ENCODE results near the gene FXYD1. TPM values are rescaled to one million over a fixed set of nuclear protein-coding genes. Genes with fewer than 3 reads are reported as not detected.
A peak's percentile ranks its signal among the peaks of the same experiment; 100 is the strongest.

The FXYD1 gene
- total RNA-seq, 4 donors from 2014 or later, result 18.1 to 214 (median 105) TPM

GRCh38 chr19:35114353-35115176 lies 24.1 kb upstream of the FXYD1 start:
- TF ChIP-seq POLR2A (IDR thresholded peaks at IDR 0.05) (no peak), CTCF (IDR thresholded peaks at IDR 0.05) (peak; percentile 89 to 98 (median 94))
- intact Hi-C loops (cut with DNase I; ENCODE audit: low total_unique reads), result no loop called here
- H3K36me3 ChIP-seq, result no peaks in the 10 kb centered on the region
- H3K4me1 ChIP-seq, result no peaks in the 10 kb centered on the region
- peak overlapping the region; percentile 23 to 24 for H3K4me3 ChIP-seq
- peak; percentile 69 to 77 for DNase-seq
- peak overlapping the region; percentile 24 to 36 for H3K27ac ChIP-seq
- H3K27me3 ChIP-seq, result no peaks in the 10 kb centered on the region
- no peaks in the 10 kb centered on the region for H3K9me3 ChIP-seq

GRCh38 chr19:35115177-35115951 lies 23.3 kb upstream of the FXYD1 start, which contains the start of gene FXYD3:
FXYD3 (plus strand) TSS chr19:35115823; CDS start chr19:35119377, 3,554 bp downstream.
- no peaks in the 10 kb centered on the region for H3K4me1 ChIP-seq
- intact Hi-C loops (cut with DNase I; ENCODE audit: low total_unique reads), result no loop called here

GRCh38 chr19:35116072-35116801 lies 22.4 kb upstream of the FXYD1 start:
- no peaks in the 10 kb centered on the region for H3K27me3 ChIP-seq
- TF ChIP-seq CTCF (IDR thresholded peaks at IDR 0.05), result no peak
- TF ChIP-seq POLR2A (IDR thresholded peaks at IDR 0.05), result no peak
- DNase-seq, result no peak
- no peaks in the 10 kb centered on the region for H3K36me3 ChIP-seq
- no peak overlapping the region for H3K4me3 ChIP-seq
- H3K27ac ChIP-seq, result peak overlapping the region in 1 of 2 donors; percentile 21
- no peaks in the 10 kb centered on the region for H3K9me3 ChIP-seq
- H3K4me1 ChIP-seq, result no peaks in the 10 kb centered on the region
- intact Hi-C loops (cut with DNase I; ENCODE audit: low total_unique reads), result no loop called here

More at GRCh38 chr19:35115177-35115951, 23.3 kb upstream of the FXYD1 start, which contains the start of gene FXYD3:
- Histone ChIP-seq H3K36me3 (no peaks in the 10 kb centered on the region), H3K4me3 (peak within 1 kb of the TSS; percentile 23 to 24), H3K27me3 (no peaks in the 10 kb centered on the region), H3K27ac (peak within 1 kb of the TSS; percentile 24 to 36), H3K9me3 (no peaks in the 10 kb centered on the region)
- no peak for TF ChIP-seq CTCF (IDR thresholded peaks at IDR 0.05)
- no peak for TF ChIP-seq POLR2A (IDR thresholded peaks at IDR 0.05)
- no peak for DNase-seq

GRCh38 chr19:35117116-35117515 lies 21.5 kb upstream of the FXYD1 start:
- H3K36me3 ChIP-seq, result no peaks in the 10 kb centered on the region
- no peaks in the 10 kb centered on the region for H3K4me1 ChIP-seq
- intact Hi-C loops (cut with DNase I; ENCODE audit: low total_unique reads), result no loop called here
- H3K27me3 ChIP-seq, result no peaks in the 10 kb centered on the region
- no peak overlapping the region for H3K27ac ChIP-seq
- TF ChIP-seq POLR2A (IDR thresholded peaks at IDR 0.05), result no peak
- no peak for TF ChIP-seq CTCF (IDR thresholded peaks at IDR 0.05)
- no peak for DNase-seq
- H3K4me3 ChIP-seq, result no peak overlapping the region
- no peaks in the 10 kb centered on the region for H3K9me3 ChIP-seq

All from uterus (tissue), 4 donors.